Raji (cell line): ENCODE measurements around the gene SRCIN1.

Experiments
- POLR2A ChIP-seq: IDR thresholded peaks from 2 replicates; pipeline ENCODE4 v1.6.1; 2011; ENCODE audit warnings: low read depth, low read length, control low read depth; ENCODE audit not compliant: insufficient read depth

SRCIN1 gene

DNA sequence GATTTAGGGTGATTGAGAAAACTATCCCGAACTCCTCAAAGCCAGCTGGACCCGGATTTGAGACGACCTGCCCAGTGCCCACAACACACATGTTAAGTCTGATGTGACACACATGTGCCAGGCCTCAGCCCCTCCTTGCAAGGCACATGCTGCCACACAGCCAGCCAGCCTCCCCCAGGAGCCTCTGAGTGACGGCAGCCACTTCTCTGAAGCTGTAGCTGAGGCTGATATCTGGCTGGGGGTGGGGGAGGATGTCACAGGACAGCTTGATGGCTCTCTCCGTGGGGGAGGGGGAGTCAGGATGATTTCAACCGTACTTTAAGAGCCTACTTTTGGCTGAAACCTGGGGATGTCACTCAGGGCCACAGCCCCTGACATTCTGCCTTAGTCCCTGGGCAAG is 40.9 kb downstream of the SRCIN1 start:
- TF ChIP-seq POLR2A: no peak

DNA sequence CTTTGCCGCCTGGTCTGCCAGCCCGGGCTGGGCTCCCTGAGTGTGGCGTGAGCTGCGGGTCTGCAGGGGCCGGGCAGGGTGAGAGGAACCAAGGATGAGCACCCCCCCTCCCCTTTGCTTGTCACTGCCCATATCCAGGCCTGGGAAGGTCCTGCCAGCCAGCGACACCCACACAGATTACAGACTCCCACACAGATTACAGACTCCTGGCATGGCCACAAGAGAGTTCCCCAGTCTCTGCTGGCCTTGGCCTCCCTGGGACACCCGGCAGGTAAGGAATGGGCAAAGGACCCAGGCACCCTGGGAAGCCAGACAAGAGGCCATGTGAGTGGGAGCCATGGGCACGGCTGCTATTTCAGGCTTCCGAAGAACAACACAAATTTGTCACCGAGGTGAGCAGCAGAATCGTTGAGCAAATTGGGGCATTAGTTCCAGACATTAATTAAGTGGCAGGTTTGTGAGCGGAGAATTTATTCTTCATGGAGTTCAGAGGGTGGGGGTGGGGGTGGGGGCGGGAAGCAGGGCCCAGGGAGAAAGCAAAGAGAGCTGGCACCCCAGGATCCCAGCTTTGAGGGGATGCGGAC is 41.4 kb downstream of the SRCIN1 start:
- no peak for TF ChIP-seq POLR2A

DNA sequence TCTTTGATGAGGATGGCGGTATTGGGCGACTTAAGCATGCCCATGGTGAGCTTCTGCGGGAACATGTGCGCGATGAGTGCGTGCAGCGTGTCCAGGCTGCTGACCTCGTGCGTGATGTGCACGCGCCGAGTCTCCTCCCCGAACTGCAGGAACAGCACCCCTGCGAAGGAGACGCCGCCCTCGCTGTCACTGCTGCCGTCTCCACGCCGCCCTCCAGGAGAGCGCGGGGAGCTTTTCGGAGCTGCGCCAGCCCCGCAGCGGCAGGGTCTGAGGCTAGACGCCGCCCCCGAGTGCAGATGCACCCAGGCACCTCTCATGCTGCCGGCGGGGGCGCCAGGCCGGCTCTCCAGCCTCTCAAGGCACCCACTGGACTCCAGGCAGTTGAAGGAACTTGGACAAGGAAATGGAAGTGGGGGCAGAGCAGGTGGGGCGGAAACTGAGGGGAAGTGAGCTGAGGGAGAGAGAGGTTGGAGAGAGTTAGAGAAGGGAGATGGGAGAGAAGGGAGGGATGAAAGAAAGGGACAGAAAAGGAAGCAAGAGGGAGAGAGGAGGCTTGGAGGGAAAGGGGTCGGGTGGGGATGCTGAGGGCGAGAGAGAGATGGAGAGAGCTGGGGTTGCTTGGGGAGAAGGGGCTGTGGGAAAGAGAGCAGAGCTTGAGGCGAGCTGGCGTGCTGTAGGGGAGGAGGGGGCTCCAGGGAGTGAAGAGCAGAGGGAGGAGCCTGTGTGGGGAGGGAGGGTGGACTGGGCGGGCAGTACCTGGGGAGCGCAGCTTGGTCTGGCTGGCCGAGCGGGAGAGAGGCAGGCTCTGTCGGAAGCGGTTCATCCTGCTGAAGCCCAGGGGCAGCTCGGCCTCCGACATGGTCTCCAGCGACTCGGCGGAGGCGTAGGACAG is 42.1 kb downstream of the SRCIN1 start:
- no peak for TF ChIP-seq POLR2A

DNA sequence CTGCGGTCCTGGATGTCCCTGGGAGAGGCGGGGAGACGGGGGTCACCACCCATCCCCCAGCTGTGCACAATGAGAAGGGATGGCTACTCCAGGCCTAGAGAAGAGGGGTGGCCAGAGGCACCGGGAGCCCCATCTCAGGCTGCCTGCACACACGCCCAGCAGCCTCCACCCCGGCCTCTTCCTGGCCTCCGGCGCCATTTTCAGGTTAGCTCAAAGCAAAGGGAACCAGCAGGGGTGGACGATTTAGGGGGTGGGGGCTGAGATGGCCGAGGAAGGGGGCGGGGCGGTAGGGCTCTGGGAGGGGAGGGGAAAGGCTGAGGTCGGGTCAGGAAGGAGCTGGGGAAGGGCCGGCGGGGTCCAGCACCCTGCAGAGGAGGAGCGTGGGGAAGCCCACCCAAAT is 42.8 kb downstream of the SRCIN1 start:
- no peak for TF ChIP-seq POLR2A

DNA sequence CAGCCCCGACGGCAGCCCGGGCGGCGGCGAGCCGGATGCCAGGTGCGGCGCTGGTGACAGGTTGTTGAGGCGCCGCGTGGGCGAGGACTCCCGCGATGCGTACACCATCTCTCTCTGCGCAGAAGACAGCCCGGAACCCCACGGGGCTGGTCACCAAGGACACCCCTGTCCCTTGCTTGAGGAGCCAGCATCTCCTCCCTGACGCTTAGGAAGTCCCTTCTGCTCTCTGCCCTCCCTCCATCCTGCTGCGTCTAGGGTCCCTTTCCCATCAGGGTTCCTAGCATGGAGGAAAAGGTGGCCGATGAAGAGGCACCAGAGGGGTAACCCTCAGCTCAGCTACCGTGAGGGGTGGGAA is 43.6 kb downstream of the SRCIN1 start:
- no peak for TF ChIP-seq POLR2A

DNA sequence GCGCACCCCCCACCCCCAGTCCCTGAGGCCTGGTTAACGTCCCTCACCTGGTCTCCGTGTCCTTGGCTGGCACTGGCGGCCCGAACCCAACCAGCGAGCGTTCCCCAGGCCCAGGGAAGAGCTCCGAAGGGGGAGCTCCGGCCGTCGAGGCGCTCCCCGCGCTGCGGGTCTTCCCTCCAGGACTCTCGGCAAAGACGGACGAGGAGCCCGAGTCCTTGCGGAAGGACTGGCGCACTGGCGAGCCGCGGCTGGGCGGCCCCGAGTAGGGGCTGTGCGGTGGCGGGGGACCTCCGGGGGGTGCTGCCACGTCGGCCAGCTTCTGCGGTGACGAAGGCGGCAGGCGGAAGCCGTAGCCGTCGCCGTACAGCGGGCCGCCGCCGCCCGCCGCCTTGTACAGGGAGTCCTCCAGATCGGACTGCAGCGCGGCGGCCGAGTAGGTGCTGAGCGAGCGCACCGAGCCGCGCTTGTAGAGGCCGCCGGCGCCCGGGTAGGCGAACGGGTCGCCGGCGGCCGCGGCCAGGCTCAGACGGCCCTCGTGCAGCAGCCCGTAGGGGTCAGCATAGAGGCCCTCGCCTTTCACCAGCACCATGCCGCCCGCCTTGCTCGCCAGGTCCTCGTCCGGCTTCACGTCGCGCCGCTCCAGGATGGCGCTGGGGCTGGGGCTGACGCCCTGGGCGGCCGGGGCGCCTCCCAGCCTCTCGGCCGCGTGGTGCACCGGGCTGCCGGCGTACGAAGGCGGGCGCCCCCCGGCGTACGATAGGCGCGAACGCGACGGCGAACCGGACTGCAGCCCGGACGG is 44.1 kb downstream of the SRCIN1 start:
- TF ChIP-seq POLR2A: no peak

DNA sequence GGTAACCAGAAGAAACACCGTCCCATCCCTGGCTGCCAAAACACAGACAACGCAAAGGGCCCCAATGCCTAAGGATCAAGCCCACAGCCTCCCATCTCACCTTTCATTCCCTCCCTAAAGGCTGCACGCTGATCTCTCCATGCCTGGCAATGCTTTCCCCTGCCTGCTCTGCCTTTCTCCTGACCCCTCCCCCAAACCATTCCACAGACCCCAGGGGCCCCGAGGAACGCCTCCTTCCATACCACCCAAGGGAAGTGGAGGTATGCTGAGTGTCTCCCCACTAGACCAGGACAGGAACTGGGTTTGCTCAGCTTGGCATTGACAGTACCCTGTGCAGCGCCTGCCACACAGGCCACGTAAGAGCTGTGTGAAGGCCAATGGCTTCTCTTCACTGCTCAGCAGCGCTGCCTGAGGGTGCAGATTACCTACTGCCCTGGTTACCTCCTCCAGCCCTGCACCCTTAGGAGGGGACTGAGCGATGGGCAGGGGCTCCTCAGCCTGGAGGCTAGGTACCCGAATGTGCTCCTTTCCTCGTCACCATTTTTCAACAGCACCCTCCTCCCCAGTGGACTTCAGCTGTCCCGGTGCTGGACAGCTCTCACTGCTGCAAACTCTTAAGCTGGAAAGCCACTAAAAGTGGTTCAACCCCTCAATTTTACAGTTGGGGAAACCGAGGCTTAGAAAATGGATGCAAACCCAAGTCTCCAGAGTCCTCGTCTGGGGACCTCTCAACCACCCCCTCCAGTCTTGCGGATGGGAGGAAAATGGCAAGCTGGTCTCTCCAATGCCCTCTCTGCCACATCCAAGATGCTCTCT is 45.0 kb downstream of the SRCIN1 start:
- no peak for TF ChIP-seq POLR2A

DNA sequence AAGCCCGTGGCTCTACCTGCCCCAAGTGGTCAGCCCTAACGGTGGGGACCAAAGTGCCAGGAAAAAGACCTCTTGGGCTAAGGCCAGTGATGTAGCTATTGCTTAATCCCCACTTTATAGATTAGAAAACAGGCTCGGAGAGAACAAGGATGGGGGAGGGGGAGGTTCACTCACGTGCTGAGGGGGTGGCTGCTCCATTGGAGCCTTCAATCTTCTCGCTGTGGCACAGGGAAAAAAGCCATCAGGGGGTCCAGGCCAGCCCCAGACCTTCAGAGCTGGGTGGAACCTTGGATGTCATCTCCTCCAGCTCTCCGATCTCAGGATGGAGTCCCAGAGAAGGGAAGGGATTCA is 45.9 kb downstream of the SRCIN1 start:
- no peak for TF ChIP-seq POLR2A

DNA sequence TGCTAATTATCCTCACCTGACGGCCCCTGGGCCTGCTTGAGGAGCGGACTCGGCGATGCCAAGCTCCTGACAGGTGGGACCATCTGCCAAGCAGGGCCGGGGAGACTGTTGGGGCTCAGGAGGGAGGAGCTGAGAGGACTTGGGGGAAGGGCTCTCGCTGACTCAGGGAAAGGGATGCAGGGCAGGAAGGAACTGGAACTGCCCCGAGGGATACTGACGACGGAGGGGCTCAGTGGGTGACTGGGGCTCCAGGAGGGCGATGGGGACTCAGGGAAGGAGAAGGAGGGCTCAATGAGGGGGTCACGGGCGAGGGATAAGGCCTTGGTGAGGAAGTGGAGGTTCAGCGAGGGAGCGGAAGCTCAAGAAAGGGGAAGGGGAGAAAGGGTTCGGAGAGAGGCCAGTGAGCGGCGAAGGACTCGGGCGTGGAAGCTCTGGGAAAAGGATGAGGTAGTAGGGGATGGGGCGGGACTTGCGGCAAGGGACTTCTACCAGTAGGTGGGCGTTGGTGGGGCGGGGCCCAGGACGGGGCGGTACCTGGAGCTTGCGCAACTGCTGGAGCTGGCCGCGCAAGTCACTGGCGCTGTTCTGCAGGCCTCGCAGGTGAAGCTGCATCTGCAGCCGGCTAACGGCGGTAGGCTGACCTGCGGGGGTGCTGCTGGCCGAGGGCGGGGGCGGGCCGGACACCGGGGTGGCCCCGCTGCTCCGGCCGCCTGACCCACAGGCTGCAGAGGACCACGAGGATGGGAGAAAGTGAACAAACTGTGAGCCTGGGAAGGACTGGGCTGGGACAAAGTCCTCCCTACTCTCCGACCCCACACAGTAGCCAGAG is 46.5 kb downstream of the SRCIN1 start:
- no peak for TF ChIP-seq POLR2A

DNA sequence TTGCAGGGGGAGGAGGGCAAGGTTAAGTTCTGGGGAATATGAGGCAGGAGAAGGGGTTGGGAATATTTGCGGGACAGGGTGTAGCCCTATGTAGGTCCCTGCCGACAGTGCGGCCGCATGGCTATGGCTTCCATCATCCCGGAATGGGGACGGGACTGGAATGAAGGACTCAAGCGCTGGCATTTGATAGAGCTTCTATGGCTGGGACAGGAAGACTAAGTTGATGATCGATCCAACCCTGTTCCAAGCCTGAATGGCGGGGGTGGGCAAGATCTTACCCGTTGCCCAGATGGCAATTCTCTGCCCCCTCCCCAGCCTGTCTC is 47.1 kb downstream of the SRCIN1 start:
- no peak for TF ChIP-seq POLR2A

DNA sequence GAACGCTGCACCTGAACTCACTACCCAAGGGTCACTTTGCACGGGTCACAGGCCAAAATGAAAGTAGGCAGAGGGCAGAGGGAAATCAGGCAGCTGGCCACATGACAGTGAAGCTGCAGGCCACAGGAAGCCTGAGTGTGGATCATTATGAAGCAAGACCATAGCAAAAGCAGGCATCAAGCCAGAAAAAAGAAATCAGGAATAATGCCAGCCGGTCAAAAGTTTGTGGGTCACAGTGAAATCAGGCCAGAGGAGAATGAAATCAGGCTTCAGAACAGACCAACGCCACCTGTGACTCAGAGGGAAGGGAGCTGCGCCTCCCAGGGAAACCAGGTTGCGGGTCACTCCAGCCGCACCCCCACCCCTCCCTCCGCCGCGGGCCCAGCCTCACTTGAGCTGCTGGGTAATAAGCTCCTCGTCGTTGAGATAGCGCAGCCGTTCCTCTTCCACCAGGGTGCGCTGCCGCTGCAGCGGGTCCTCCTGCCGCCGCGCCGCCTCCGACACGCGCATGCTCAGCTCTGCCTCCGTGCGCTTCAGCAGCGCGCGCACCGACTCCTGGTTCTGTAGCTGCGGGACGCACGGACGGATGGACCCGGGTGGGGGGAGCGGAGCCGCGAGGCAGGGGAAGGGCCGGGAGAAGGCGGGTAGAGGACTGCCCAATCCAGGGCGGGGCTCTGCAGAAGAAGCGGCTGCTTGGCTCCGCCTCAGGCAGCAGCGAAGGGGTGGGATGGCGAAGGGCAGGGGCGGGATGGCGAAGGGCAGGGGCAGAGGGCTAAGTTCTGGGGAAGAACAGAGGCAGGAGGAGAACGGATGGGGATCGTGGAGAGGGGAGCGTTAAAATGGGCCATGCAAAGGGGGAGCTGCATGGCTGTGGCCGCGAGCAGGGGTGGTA is 47.7 kb downstream of the SRCIN1 start:
- TF ChIP-seq POLR2A: peak; percentile 51

DNA sequence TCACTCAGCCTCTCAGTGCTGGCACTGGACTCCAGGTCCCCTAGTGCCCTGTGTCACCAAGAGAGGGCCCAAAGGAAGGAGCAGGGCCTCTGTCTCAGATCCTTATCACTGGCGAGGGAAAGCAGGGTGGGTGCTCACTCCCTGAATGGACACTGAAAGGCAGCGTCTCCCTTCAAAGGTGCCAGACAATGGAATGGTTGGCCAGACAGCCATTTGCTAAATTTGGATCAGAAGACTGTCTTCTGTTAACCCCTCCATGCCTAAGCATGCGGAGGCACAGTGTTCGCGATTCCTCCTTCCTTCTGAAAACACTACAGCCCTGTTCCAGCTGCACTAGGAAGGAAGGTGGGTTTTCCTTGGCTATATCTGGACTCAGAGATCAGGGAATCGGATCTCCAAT is 48.4 kb downstream of the SRCIN1 start:
- no peak for TF ChIP-seq POLR2A

DNA sequence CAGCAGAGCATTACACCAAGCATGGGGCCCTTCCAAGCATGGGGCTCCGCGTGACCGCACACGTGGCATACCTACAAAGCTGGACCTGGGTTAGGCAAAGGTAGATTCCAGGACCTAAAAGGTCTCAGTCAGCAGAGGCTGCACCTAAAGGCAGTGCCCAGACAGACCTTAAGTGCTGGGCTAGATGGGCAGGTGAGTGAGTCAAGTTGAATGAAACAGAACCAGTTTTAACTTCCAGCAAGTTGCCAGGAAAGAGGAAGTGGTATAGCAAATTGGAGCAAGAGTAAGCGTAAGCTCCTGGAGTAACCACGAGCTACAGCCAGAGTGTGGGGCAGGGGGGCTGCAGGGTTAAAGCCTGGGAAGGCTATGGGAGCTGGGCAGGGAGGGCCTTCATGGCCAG is 49.5 kb downstream of the SRCIN1 start:
- TF ChIP-seq POLR2A: no peak
